Ureter (tissue), 1 donor: ENCODE results near the gene EHMT1. TPM values are rescaled to one million over a fixed set of nuclear protein-coding genes. Genes with fewer than 3 reads are reported as not detected.

ENCODE experiments used
- DNase-seq: peaks from one replicate; pipeline ENCODE4 v3.0.0-alpha.2; 2020; ENCODE audit warnings: low spot score
- total RNA-seq: library from RNA; stranded (reverse); gene quantifications from one replicate; pipeline ENCODE4 v1.2.4, GENCODE V29; 2023
- donor health status: DM: yes; HTN: yes; CAD: no.

EHMT1 gene
- total RNA-seq, 1 donor from 2014 or later = 126 TPM

- DNase-seq = no peak
Observed at GRCh38 chr9:137647096-137647714, 28.4 kb downstream of the EHMT1 start.

GRCh38 chr9:137648396-137648795 lies 29.6 kb downstream of the EHMT1 start:
- no peak for DNase-seq

- no peak for DNase-seq
Observed at GRCh38 chr9:137649553-137649952, 30.7 kb downstream of the EHMT1 start.

- no peak for DNase-seq
Observed at GRCh38 chr9:137650259-137650658, 31.5 kb downstream of the EHMT1 start.

- no peak for DNase-seq
Observed at GRCh38 chr9:137650779-137651178, 32.0 kb downstream of the EHMT1 start.

GRCh38 chr9:137656416-137656815 lies 37.6 kb downstream of the EHMT1 start:
- DNase-seq = no peak

GRCh38 chr9:137657606-137658005 lies 38.8 kb downstream of the EHMT1 start:
- DNase-seq = no peak

GRCh38 chr9:137658781-137659180 lies 40.0 kb downstream of the EHMT1 start:
- DNase-seq = no peak

GRCh38 chr9:137660144-137660543 lies 41.3 kb downstream of the EHMT1 start:
- DNase-seq = no peak

- no peak for DNase-seq
Observed at GRCh38 chr9:137663584-137663983, 44.8 kb downstream of the EHMT1 start.

GRCh38 chr9:137664676-137665075 lies 45.9 kb downstream of the EHMT1 start:
- no peak for DNase-seq

GRCh38 chr9:137665226-137665625 lies 46.4 kb downstream of the EHMT1 start:
- no peak for DNase-seq

GRCh38 chr9:137665697-137666512 lies 47.1 kb downstream of the EHMT1 start:
- no peak for DNase-seq

- no peak for DNase-seq
Observed at GRCh38 chr9:137666513-137666822, 47.7 kb downstream of the EHMT1 start.

GRCh38 chr9:137666955-137667670 lies 48.3 kb downstream of the EHMT1 start:
- DNase-seq = no peak

GRCh38 chr9:137668203-137668602 lies 49.4 kb downstream of the EHMT1 start:
- no peak for DNase-seq

GRCh38 chr9:137669261-137669672 lies 50.5 kb downstream of the EHMT1 start:
- DNase-seq = no peak

GRCh38 chr9:137670391-137671195 lies 51.8 kb downstream of the EHMT1 start:
- DNase-seq = no peak

- no peak for DNase-seq
Observed at GRCh38 chr9:137671196-137671538, 52.4 kb downstream of the EHMT1 start.

GRCh38 chr9:137671721-137672120 lies 52.9 kb downstream of the EHMT1 start:
- DNase-seq = no peak

GRCh38 chr9:137672907-137673791 lies 54.3 kb downstream of the EHMT1 start:
- no peak for DNase-seq
